A673 (cell line): ENCODE results near the gene TFB1M.

Source experiments
- EZH2 ChIP-seq: fragments of 200-600 bp; sonication (generic); IDR thresholded peaks from 2 replicates; pipeline ENCODE4 v1.6.1; 2017; ENCODE audit warnings: borderline replicate concordance, low read depth, mild to moderate bottlenecking, mixed read lengths, antibody characterized with exemption, low read length; ENCODE audit not compliant: poor library complexity, severe bottlenecking
- TF ChIP-seq, protein P1 (sequence below): fragments of 300-800, 200-600 bp; sonication (generic); conservative IDR thresholded peaks from 2 replicates; pipeline ENCODE4 v1.5.1; 2017; ENCODE audit warnings: low read depth, mild to moderate bottlenecking, antibody characterized with exemption, low read length, moderate library complexity, mixed read lengths

DNA sequence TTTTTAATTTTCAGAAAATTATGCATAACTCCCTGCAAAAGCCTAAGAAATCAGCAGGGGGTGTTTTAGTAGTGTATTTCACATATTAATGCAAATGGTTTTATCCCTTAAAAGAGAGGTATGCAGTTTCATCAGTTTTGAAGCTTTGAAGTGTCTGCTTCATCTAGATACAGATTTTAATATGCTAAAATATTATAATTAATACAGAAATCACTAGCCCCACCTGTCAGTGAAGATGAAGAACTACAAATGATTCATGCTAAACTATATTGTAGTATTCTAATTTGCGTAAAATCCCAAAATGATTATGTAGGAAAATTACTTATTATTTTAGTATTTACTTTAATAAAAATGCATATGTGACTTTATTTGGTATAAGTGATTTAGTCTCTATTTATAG, 2.9 kb upstream of the TFB1M start:
- no peak for TF ChIP-seq EZH2
- TF ChIP-seq, protein P1, sequence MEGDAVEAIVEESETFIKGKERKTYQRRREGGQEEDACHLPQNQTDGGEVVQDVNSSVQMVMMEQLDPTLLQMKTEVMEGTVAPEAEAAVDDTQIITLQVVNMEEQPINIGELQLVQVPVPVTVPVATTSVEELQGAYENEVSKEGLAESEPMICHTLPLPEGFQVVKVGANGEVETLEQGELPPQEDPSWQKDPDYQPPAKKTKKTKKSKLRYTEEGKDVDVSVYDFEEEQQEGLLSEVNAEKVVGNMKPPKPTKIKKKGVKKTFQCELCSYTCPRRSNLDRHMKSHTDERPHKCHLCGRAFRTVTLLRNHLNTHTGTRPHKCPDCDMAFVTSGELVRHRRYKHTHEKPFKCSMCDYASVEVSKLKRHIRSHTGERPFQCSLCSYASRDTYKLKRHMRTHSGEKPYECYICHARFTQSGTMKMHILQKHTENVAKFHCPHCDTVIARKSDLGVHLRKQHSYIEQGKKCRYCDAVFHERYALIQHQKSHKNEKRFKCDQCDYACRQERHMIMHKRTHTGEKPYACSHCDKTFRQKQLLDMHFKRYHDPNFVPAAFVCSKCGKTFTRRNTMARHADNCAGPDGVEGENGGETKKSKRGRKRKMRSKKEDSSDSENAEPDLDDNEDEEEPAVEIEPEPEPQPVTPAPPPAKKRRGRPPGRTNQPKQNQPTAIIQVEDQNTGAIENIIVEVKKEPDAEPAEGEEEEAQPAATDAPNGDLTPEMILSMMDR = peak; percentile 55; the same call in 1 of the 2 replicates
